Measurements from ENCODE around the gene CRNKL1.

Gene CRNKL1

GRCh38 chr20:20052074-20052970 lies at the start of gene CRNKL1, which contains the start of gene CFAP61:
CRNKL1 (minus strand) TSS chr20:20052466; CDS start chr20:20052342, 124 bp downstream.
CFAP61 (plus strand) TSS chr20:20052532; CDS start chr20:20056654, 4,122 bp downstream.
- peak; percentile 91 to 98 (median 94) for DNase-seq (ENCODE audit: low read depth in 4 of 4, low spot score in 1 of 4)

- no peak for DNase-seq (ENCODE audit: low read depth in 4 of 4, low spot score in 1 of 4)
Observed at GRCh38 chr20:20100881-20101280, 48.6 kb upstream of the CRNKL1 start.

- no peak for DNase-seq (ENCODE audit: low read depth in 4 of 4, low spot score in 1 of 4)
Observed at GRCh38 chr20:20096421-20096820, 44.2 kb upstream of the CRNKL1 start.

DNA sequence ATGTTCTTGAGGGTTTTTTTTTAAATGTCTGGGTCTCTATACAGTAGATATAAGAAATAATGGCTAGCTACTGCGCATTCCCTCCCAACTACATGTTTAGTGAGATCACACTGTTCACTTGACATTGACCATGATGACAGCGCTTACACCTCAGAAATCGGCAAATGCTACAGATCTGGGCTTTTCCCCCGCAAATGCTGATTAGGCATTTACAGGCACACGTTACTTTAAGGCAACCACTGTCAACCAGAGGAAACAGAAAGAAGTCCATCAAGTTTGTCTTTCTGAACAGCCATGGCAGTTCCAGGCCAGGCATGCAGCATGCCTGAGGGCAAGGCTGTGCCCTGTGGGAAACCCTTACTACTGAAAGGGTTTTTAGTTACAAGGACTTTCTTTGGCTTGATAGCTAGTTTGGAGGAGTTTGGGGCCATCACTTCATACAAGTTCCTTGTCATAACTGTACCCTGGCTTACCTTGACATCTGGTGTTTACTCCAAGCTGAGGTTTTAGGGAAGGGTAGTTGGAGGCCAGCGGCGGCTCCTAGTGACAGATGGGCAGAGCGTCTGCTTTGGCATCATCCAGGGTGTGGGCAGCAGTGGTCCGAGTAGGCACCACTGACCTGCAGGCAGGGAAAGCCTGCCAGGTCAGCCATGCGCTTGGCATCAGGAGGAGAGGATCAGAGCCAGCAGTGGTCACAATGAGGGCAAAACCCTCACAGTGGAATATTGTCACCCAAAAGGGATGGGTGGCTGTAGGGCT lies 43.0 kb upstream of the CRNKL1 start:
- no peak for DNase-seq (ENCODE audit: low read depth in 4 of 4, low spot score in 1 of 4)

DNA sequence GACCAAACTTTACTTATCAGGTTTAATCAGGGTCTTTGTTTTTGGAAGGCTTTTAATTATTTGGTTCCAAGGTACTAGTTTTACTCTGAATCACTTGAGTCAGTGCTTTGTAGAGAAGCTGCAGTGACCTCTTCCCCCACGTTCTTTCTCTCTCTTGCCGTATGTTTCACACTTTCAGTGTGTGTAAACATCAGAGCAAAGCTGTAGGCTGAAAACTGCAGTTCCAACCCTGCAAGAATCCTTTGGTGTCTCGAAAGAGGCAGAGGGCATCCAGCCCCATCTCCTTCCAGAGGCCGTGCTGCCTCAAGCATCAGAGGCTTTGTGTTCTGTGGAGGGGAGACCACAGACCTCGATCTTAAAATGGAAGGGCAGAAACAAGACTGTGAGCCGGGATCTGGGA lies 42.1 kb upstream of the CRNKL1 start:
- DNase-seq (ENCODE audit: low read depth in 4 of 4, low spot score in 1 of 4) = no peak

- no peak for DNase-seq (ENCODE audit: low read depth in 4 of 4, low spot score in 1 of 4)
Observed at GRCh38 chr20:20092827-20093226, 40.6 kb upstream of the CRNKL1 start.

GRCh38 chr20:20089939-20090338 lies 37.7 kb upstream of the CRNKL1 start:
- no peak for DNase-seq (ENCODE audit: low read depth in 4 of 4, low spot score in 1 of 4)

DNA sequence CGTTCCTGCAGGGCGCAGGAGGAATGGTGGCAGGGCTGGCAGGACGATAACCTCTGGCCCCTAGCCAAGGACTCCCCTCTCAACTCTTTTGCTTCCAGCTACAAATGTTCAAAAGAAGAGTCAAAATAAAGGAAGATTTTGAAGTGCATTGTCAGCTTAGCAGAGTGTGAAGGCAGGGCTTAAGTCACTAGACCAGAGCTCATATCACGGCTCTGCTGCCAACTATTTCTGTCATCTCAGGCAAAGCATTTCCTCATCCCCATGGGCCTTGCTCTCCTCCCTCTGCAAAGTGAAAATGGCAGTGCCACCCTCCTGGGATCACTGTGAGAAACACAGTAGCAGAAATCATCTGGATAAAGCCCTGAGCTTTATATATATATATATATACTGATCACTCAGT lies 36.8 kb upstream of the CRNKL1 start:
- DNase-seq (ENCODE audit: low read depth in 4 of 4, low spot score in 1 of 4) = no peak

DNA sequence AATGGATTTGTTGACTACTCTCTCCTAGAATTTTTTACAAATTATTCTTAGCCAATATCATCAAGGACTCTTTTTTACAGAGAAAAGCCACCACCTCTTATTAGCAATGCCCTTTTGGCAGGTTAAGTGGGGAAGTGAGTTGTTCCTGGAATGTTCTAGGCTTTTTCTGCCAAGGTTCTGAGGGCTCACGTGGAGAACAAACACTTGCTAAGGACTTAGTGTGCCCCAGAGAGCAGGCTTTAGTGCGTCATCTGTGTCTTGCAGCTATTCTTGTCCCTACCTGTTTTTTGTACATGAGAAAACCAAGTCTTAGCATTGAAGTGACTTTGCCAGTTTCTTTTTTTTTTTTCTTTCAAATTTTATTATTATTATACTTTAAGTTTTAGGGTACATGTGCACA lies 33.5 kb upstream of the CRNKL1 start:
- DNase-seq (ENCODE audit: low read depth in 4 of 4, low spot score in 1 of 4) = no peak

DNA sequence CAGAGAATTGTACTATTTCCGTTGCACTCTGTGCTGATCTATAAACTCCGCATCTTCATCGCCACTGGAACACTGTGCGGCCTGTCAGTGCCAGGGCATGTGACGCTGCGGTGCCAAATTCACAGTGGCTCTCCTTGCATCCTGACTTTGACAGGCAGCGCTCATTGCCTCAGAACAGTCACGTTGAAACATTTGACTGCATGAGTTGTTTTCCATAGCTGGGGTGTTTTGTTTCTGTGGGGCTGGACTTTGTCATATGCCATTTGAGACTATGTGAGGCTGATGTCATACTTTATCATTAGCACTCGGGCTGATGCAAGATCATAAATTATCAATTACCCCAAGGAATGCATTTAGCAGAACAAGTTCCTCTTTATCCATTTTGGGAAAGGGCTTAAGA lies 32.8 kb upstream of the CRNKL1 start:
- no peak for DNase-seq (ENCODE audit: low read depth in 4 of 4, low spot score in 1 of 4)

DNA sequence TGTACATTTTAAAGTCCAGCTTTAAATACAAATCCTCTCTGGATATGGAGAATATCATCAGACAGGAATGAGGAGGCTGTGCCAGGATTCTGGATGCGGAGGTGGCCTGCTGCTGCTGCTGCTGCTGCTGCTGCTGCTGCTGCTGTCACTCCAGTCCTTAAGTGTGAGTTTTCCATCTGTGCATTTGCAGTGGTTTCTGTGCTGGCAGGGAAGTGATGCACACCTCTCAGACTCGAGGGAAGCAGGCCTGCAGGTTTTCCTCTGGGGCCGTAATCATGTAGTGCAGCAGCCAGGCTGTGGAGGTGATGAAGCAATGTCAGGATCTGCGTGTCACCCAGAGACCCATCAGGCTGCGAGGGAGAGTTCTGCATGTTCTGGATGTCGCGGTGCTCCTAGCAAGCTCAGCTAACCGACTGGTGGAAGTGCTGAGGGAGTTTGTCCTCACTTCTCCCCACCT lies 32.1 kb upstream of the CRNKL1 start:
- DNase-seq (ENCODE audit: low read depth in 4 of 4, low spot score in 1 of 4) = no peak

- DNase-seq (ENCODE audit: low read depth in 4 of 4, low spot score in 1 of 4) = no peak
Observed at GRCh38 chr20:20083807-20084206, 31.5 kb upstream of the CRNKL1 start.

DNA sequence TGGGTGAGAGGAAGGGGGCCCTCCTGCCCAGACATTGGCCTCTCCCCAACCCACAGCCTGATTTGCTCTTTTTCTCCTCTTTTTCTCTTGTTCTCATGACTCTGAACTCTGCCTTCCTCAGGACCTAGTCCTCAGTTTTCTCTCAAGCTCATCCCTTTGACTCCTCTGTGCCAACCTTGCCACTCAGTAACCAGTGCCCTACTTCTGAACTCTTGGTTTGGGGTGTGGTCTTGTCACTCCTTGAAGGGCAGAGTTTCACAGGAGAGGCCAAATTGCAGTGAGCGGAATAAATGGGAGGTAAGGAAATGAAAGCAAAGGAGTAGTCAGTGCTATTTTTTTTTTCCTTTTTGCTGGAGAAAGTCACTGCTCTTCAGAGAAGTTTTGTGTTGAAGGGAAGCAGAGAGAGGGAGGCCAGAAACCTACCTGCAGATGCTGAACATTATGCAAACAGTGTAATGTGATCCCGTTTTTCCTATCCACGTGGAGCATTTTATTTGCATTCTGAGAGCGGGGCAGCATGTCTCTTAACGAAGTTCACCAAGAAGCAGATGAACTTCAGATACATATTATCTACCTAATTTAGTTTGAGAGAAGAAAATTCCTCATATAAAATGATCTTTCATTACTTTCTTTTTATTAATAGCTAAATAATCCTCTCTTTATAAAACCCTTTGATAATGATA lies 27.0 kb upstream of the CRNKL1 start:
- no peak for DNase-seq (ENCODE audit: low read depth in 4 of 4, low spot score in 1 of 4)

DNA sequence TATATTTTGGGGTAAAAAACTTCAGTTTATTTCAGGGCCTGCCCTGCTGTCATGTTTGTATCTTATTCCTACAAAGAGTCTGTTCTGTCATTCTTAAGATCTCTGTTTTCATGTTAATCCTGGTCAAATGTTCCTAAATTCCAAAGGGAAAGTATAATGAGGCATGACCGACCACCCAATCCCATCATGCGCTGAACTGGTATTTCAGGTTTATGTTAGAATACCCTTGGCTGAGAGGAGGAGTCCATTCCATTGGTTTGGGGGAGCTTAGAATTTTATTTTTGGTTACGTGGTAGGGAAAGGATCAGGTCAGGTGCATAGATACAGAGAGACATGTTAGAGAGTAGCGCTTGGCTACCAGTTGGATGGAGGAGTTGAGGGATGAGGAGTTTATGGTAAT lies 25.8 kb upstream of the CRNKL1 start:
- DNase-seq (ENCODE audit: low read depth in 4 of 4, low spot score in 1 of 4) = no peak

DNA sequence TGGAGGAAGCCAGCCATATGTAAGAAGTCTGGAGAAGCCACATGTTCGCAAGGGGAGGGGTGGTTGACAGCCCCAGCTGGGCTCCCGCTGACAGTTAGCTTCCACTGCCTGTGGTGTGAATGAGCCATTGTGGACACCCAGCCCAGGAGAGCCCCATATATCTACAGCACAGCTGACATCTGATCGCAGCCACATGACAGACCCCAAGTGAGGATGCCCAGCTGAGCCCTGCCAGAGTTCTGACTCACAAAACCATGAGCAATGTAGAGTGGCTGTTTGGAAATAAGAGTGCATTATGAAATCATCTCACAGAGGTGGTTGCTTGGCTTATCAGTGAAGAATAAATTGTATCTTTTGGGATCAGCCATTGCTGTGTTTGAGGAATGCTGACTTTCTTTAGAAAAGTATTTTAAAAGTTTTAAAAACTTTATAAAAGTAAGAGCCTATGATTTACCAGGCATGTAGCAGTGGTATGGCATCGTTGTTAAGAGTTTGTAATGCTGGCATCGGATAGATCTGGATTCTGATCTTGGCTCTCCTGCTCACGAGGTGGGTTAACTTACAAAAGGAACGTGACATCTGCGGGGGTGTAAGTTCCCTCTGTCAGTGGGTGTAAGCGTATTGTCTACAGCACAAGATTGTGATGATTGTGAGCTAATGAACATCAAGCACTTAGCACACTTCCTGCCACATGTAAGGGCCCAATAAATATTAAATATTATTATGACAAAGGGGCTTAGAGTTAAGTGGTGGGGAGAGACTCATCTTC lies 24.2 kb upstream of the CRNKL1 start:
- DNase-seq (ENCODE audit: low read depth in 4 of 4, low spot score in 1 of 4) = no peak

- no peak for DNase-seq (ENCODE audit: low read depth in 4 of 4, low spot score in 1 of 4)
Observed at GRCh38 chr20:20075032-20075431, 22.8 kb upstream of the CRNKL1 start.

DNA sequence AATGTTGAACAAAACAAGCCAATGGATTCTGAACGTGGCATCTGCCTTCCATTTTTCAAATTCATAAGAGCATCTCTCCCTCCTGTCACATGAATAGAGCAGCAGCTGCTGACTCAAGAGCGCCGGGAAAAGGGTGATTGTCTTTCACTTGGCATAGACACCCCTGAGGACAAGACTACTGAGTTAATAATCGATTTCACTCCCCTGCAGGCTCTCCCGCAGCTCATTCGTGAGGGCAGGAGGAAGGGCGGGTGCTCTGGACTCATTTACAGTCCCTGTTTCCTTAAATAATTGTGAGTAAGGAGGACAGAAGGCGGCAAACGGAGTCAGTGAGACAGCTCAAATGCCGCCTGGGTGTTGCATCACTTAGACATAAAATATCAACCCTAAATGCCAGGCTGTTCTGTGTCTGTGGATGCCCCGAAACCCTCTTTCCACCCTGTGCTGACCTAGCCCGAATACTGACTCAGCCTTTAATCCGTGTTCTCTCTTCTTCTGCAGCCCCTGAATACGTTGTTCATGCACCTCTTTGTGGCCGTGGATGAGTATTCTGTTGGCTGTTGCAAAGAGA lies 21.6 kb upstream of the CRNKL1 start:
- DNase-seq (ENCODE audit: low read depth in 4 of 4, low spot score in 1 of 4) = no peak

- no peak for DNase-seq (ENCODE audit: low read depth in 4 of 4, low spot score in 1 of 4)
Observed at GRCh38 chr20:20070871-20071726, 18.8 kb upstream of the CRNKL1 start.

GRCh38 chr20:20065361-20065760 lies 13.1 kb upstream of the CRNKL1 start:
- no peak for DNase-seq (ENCODE audit: low read depth in 4 of 4, low spot score in 1 of 4)
